ENCODE measurements around the gene FAM180B. TPM values are rescaled to one million over a fixed set of nuclear protein-coding genes. Genes with fewer than 3 reads are reported as not detected.

The FAM180B gene
- total and polyA plus RNA-seq, 2 of the 13 experiments (the other 11 are each of a cell fraction or from before 2014, with no cell fraction given): 0.40 to 1.0 TPM

- no peak for TF ChIP-seq PREB (CRISPR knock-in tag; IDR thresholded peaks at IDR 0.05)
- no peak for TF ChIP-seq CSRNP2 (CRISPR knock-in tag; conservative IDR thresholded peaks at IDR 0.05; ENCODE audit: low read depth)
- TF ChIP-seq KDM2A (CRISPR knock-in tag; IDR thresholded peaks at IDR 0.05; ENCODE audit: borderline replicate concordance, low read depth): 0 out of 2 replicates have a peak, but pooled peaks have one; percentile 18
- 0 out of 2 replicates have a peak, but pooled peaks have one; percentile 40 for TF ChIP-seq ZNF12 (CRISPR knock-in tag; IDR thresholded peaks at IDR 0.05)
- no peak for TF ChIP-seq ZSCAN29 (CRISPR knock-in tag; conservative IDR thresholded peaks at IDR 0.05)
- TF ChIP-seq ZNF749 (CRISPR knock-in tag; IDR thresholded peaks at IDR 0.05; ENCODE audit: borderline replicate concordance): no peak
- no peak for TF ChIP-seq TOPORS (CRISPR knock-in tag; IDR thresholded peaks at IDR 0.05)
- TF ChIP-seq ZNF101 (CRISPR knock-in tag; IDR thresholded peaks at IDR 0.05; ENCODE audit: borderline replicate concordance, low read depth): no peak
- TF ChIP-seq BCL3 (CRISPR knock-in tag; IDR thresholded peaks at IDR 0.05): no peak
- no peak for TF ChIP-seq ZNF782 (CRISPR knock-in tag; IDR thresholded peaks at IDR 0.05; ENCODE audit: borderline replicate concordance)
- TF ChIP-seq ZBTB4 (CRISPR knock-in tag; IDR thresholded peaks at IDR 0.05; ENCODE audit: borderline replicate concordance): no peak
- no peak for TF ChIP-seq NFYB (CRISPR knock-in tag; IDR thresholded peaks at IDR 0.05)
- TF ChIP-seq SP140L (CRISPR knock-in tag; IDR thresholded peaks at IDR 0.05; ENCODE audit: borderline replicate concordance): no peak
- TF ChIP-seq DMTF1 (CRISPR knock-in tag; IDR thresholded peaks at IDR 0.05): no peak
- no peak for TF ChIP-seq DMAP1 (CRISPR knock-in tag; IDR thresholded peaks at IDR 0.05)
- no peak for TF ChIP-seq KDM6A (CRISPR knock-in tag; IDR thresholded peaks at IDR 0.05; ENCODE audit: low read depth)
- no peak for TF ChIP-seq ZNF256 (CRISPR knock-in tag; conservative IDR thresholded peaks at IDR 0.05)
- 0 out of 2 replicates have a peak, but pooled peaks have one; percentile 9 for TF ChIP-seq ZMYM4 (CRISPR knock-in tag; IDR thresholded peaks at IDR 0.05)
Measured at GRCh38 chr11:47587723-47588326, 1.3 kb downstream of the FAM180B start (continued).
